GM21526 (cell line): Measurements from ENCODE around the gene GREB1.

Experiments
- ATAC-seq: cut with Tn5 transposase; IDR thresholded peaks from one replicate; pipeline ENCODE4 v1.9.1; 2021; ENCODE audit warnings: moderate library complexity; ENCODE audit not compliant: unreplicated experiment, low FRiP score

Gene GREB1

DNA sequence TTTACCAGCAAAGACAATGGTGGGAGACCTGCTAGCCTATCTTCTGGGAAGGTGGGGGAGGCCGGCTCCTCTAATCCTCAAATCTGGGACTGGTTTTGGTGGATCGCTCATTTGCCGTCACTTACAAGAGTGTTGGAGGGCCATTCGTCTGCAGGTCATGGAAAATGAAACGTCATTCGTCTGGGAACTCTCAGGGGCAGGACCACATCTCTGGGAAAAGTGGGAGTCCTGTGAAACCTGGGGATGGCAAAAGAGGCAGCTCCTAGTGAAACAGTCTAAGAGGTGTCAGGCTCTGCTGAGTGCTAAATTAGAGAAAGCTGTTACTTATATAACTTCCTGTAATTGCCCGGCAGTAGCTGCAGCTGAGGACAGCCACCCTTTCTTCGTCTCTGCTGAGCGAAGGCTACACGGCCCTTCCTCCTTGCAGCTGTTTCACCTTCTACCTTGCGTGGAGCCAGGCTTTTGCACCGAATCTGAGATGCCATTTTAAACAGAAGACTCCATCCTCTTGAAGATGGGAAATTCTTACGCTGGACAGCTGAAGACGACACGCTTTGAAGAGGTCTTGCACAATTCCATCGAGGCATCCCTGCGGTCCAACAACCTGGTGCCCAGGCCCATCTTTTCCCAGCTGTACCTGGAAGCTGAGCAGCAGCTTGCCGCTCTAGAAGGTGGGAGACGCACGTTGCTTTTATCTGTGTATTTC is 22.4 kb downstream of the GREB1 start:
- ATAC-seq, result no peak

DNA sequence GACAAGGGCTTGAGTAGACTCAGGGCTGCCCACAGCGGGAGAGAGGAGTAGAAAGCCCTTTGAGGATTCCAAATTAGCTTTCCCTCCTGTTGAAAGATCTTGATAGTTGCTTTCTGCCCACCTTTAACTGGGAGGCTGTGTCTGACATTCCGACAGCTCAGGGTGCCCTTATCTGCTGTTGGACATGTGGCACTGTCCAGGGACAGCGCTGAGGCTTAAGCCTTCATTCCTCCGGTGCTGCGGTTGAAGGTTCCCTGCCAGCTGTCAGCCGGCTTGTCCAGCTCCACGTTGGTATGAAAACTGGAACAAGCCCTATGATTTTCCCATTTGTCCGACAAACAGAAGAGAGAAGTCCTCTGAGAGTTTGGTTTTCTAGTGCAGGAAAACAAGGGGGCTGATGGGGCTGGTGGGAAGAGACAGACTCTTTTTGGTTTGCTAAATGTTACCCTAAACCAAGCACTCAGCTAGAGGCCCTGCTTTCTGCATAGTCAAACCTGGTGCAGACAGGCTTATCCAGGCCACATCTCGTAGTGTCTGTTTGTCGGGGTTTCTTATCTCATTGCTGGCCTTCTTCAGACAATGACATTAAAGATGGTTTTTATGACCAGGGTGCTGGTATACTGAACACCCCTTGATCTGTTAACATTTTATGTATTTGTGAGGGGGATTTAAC is 24.5 kb downstream of the GREB1 start:
- no peak for ATAC-seq

DNA sequence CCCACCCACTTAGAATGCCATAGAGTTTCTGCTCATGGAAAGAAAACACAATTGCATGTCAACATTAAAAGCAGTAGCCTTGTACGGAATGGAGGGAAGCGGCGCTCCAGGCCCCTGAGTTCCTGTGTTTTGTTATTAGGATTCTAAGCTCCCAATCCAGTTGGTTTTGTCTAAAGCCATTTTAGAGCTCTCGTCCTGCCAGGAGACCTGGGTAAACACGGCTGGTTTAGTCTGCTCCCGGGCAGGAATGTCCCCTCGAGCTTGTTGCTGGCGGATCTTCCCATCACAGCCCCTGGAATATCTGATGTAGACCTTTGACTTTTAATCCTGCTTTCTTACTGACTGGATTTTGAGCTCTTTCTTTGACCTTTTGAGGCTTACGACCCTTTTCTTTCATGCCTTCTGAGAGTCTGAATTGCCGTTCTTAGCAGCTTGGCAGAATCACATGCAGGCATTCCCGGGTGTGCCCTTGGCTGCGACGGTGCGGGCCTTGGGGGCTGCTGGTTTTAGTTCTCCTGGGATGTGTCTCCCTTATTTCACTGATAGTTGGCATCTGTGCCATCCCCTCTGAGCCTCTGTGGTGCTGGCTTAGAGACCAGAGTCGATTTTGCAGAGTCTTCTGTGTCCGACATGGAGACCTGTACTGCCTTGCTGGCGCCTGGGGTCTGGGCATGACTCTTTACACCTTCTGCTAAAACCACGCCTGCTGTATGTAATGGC is 25.4 kb downstream of the GREB1 start:
- no peak for ATAC-seq

DNA sequence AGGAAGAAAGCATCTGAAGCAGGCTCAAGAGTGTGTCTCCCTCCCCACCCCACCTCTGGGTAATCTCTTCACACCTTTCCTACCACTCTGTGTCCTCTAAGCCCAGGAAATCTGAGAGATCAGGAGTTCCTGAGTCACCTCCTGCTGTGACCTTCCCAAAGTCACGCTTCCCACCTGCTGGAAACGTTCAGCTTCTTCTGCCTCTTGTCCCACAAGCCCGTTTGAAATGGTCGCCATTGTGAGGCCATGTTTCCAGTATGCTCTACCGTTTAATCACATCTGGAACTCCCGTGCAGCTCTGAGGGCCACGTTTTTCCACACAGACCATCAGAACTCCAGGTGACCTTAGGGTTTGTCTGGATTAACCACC is 25.9 kb downstream of the GREB1 start:
- no peak for ATAC-seq

DNA sequence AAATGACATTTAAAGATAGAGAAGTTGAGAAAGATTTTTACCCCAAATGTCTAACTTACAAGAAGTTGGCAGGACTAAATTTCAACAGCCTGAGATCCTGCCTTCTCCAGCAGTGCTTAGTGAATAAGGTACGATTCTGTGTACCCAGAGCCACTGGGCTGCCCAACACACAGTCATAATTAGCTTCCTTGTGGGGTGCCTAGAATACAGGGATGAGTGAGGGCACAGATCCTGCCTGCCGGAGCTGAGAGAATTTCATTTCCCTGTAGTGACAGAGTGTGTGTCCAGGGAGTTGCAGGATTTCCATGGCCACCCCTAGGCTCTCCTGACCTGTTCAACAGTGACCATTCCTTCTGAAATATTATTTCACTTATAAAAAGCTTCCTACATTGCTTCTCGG is 27.0 kb downstream of the GREB1 start:
- no peak for ATAC-seq

DNA sequence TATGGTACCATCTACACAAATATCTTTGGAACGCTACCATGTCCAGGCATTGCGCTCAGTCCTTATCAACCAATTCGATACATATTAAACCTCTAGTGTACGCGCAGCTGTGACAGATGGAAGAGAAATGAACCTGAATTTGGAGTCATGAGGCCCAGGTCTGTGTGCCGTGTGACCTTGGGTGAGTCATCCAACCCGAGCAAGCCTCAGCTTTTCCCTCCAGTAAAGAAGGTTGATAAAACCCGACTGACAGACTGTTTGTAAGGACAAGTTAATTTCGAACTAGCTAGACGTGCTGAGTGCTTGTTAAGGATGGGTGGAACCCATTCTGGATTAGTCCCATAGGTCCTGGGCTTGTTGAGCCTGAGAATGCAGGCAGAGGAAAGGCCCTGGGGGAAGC is 28.2 kb downstream of the GREB1 start:
- no peak for ATAC-seq

DNA sequence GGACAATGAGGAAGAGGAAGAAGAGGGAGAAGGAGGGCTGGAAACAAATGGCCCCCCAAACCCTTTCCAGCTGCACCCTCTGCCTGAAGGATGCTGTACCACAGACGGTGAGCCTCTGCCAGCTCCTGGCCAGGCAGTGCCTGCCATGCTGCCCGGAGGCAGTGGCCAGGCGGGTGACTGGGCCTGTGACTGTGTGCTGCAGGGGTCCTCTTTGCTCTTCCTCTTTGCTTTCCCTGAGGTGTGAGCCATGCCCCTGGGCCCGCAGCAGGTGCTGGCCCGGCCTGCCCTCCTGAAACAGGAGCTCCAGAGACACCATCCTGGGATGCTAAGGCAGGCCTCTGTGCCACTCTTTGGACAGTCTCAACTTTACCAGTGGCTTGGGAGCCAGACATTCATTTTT is 28.6 kb downstream of the GREB1 start:
- no peak for ATAC-seq

DNA sequence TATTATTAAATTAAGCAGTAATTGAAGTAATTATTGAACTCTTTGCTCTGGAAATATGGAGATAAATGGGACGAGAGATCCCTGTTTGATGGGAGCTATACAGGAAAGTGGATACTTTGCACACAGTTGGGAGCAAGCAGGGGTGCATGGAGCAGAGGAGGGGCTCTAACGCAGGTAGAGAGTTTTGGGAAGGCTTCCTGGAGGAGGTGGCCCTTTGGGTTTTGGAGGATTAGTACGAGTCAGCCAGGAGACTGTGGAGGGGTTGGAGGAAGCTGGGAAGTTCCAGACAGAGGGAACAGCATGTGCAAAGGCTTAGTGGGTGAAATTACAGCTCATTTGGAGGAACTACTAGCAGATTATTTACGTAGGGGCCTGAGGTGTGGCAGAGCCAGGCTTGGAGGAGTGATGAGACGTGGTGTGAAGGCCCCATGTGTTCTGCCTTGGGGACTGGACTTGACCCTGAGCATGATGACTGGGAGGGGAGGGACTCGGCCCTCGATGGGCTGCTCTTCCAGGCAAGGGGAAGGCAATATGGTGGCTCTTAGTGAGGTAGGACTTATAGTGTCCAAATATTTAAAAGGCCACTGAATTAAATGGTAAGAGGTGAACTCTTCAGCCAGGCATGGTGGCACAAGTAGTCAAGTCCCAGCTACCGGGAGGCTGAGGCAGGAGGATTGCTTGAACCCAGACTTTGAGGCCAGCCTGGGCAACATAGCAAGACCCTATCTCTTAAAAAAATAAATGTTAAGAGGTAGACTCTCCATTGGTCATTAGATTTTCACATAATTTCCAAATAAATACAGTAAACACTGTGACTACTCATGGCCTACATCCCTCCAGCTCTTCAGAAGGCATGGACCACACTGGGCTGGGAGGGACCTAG is 30.2 kb downstream of the GREB1 start:
- no peak for ATAC-seq

DNA sequence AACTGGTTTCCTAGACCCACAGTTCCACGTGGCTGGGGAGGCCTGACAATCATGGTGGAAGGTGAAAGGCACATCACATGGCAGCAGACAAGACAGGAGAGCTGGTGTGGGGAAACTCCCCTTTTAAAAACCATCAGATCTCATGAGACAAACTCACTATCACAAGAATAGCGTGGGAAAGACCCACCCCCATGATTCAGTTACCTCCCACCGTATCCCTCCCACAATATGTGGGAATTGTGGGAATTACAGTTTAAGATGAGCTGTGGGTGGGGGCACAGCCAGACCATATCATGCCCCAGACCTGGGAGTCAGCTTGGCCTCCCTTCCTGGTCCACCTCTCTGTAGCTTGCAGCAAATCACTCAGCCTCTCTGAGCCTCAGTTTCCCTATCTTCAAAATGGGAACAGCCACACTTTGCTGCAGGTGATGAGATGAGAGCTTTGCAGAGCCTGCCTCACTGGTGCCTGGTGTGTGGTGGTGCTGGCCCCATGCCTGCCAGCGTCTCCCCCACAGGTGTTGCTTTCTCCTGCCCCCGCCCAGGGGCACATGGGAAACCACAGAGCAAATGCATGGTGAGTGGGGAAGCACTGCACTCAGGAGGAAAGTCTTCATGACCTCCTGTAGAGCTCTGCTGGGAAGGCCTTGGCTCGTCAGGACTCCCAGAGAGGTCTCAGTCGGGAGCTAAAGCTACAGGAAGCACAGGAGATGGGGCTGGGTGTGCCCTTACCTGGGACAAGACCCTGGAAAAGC is 31.1 kb downstream of the GREB1 start:
- no peak for ATAC-seq

DNA sequence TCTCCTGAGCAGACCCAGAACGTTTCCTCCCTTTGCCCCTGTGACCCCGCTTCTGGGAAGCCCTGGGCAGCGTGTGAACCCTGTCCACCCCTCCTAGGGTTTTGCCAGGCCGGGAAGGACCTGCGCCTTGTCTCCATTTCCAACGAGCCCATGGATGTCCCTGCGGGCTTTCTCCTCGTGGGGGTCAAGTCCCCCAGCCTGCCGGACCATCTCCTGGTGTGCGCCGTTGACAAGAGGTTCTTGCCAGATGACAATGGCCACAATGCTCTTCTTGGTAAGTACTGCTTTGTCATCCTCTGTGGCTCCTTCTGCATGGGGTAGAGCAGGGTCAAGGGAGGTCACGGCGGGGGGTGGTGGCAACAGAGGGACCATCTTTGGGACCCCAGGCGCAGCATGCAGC is 32.5 kb downstream of the GREB1 start:
- no peak for ATAC-seq

DNA sequence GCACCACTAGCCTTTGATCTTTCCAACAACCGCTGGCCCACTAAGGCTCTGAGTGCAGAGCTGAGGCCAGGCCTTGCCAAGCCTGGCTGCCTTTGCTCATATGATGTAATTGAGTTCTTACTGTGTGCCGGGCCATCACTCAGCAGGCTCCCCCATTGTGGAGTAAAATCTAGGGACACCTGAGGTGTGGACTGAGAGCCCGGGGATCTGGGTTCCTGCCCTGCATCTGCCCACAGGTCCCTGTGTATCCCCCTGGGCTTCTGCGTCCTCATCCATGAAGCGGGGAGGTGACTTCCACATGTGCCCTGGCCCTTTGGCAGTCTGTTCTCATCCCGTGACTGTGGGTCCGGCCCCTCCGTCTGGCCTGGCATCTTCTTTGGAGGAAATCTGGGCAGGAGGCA is 33.8 kb downstream of the GREB1 start:
- ATAC-seq, result no peak

DNA sequence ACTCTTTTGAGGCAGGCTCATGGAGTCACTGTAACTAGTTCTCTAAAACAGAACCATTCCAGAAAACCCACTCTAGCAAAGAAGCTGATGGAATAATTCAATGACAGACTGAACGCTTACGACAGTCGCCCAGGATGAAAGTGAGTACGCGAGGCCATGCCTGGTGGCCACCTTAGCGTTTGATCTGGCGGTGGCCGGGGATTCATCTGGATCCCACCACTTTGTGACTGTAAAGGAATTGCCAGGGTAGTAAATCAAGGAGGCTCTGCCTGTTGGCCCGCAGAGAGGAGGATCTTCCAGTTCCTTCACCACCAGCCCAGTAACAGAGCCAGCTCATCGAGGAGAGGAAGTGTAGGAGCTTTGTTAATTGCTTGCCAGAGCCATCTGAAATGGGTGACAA is 34.6 kb downstream of the GREB1 start:
- ATAC-seq, result no peak

DNA sequence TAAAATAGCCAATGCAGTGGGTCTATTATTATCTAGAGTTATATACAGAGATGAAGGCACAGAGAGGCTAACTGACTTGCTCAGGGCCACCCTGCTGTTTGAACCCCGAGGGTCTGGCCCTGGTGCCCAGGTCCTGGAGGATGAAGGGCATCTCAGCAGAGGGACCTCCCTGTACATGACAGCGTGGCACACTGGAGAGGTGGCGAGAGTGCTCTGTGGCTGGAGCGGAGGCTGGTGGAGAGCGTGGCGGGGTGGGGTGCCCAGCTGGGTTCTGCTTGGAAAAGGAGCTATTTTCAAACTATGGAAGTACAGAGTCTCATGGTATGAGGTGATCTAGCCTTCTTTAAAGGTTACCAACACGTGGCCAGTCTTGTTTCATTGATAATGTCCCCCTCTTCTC is 35.8 kb downstream of the GREB1 start:
- ATAC-seq, result no peak

DNA sequence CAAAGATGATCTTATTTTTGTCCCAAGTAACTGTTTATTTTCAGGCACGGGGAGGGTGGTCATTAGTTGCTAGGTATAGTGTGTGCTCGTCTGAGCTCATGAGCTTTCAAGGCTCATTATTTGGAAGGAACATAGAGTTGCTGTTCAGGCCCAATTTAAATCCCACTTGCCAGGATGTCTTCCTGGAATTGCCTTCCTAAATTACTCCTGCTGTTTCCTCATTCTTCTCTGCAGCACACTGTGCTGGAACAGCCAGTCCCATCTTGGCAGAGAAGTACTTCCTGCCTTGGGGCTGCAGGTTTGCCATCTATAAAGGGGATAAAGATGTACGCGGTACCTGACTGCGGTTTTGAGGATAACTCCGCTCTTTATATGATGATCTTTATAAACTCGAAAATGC is 37.3 kb downstream of the GREB1 start:
- no peak for ATAC-seq

DNA sequence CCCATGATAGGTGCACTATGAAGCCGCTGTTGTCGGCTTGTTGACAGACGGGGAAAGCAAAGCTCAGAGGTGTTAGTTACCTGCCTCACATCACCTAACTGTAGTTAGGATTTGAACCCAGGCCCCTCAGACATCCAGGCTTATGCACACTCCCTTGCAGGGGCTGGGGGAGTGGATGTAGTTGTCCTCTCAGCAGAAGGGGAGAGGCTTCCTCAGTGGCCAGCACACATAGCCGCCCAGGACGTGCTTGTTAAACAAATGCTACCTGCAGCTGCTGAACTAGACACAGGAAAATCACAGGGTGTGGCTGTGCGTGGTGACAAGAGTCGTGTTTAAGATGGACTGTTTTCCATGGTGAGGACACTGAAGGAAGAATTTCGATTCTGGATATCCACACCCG is 39.2 kb downstream of the GREB1 start:
- no peak for ATAC-seq

DNA sequence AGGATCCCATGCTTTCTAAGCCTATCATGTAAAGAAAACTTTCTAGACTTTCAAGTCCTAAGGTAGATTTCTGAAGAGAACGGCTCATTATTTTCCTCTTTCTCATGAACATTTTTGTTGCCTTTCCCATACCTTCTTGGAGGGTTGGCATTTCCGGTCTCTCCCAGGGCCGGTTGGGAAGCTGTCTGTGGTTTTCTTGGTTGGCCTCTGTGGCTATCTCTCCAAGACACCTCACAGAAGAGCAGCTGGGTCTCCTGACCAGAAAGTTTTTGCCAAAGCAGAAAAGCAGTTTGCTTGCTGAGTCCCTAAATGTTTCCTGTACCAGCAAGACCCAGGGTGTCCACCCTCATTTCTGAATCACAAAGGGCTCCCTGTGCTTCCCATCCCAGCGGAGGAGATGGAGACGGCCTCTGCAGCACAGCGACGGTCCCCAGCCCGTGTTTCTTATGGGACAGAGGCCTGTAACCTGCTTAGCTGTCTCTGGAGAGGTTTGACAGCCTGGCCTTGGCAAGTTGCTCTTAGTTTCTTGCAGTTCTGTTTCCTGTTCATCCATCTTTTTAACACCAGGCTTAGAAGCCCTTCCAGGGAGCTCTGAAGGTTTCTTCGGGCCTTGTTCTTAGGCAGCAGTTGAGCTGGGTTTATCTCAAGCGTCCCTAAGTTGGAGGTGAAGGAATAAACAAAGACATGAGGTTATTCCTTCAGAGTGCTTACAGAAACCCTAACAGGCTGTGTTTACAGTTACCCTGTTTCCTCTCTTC is 39.8 kb downstream of the GREB1 start:
- no peak for ATAC-seq

DNA sequence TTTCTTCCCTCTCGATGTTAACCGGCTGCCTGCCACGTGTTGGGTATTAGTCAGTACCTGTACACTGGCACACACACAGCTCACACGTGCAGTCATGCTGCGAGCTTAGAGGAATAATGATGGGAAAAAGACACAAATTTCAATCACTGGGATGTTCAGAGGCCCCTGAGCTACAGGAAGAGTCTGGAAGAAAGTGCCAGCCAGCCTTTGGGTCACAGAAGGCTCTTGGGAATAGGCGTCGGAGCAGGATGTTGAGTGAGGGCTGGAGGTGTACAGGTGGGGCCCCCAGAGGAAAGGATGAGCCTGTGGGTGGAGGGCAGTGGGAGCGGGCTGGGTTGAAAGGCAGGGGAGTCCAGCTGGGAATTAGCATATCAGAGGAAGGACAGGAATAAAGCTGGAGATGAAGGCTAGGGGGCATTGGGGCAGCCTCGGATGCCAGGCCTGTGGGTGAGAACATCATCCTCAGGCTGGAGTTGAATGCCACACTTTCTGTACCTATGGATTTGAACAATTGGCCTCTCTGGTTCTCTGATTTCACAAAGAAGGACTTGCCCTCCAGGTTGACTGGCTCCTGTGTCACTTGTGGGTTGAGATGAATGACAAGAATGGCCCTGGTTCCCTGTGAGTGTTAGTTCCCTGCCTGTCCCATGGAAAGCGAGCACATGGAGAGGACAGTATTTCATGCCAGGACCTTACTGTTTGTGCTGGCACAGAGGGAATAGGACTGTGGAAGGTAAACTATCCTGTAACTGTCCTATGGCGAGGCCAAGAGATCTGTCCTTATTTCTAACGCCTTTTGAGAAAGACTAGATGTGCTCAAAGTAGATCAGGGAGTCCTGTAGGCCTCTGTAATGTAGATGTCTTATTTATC is 40.6 kb downstream of the GREB1 start:
- no peak for ATAC-seq

DNA sequence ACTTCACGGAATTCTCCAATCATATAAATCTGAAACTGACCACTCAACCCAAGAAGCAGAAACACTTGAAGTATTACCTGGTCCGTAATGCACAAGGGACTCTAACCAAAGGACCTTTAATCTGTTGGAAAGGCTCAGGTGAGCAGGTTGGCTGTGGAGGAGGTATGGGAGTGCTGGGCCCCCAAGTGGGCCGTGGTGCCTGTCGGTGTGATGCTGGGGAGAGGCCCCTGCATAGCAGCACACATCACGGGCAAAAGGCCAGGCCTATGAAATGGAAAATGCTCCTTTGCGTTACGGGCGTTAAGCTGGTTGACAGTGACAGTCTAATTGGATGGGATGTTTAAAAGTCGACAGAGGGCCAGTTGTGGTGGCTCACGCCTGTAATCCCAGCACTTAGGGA is 42.6 kb downstream of the GREB1 start:
- ATAC-seq, result no peak
